COLO829 (cell line): Measurements from ENCODE around the gene CHRNG.

Experiments used
- DNase-seq: peaks from one replicate; pipeline ENCODE4 v3.0.0; 2012; ENCODE audit warnings: low spot score

The CHRNG gene, protein sequence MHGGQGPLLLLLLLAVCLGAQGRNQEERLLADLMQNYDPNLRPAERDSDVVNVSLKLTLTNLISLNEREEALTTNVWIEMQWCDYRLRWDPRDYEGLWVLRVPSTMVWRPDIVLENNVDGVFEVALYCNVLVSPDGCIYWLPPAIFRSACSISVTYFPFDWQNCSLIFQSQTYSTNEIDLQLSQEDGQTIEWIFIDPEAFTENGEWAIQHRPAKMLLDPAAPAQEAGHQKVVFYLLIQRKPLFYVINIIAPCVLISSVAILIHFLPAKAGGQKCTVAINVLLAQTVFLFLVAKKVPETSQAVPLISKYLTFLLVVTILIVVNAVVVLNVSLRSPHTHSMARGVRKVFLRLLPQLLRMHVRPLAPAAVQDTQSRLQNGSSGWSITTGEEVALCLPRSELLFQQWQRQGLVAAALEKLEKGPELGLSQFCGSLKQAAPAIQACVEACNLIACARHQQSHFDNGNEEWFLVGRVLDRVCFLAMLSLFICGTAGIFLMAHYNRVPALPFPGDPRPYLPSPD

DNA sequence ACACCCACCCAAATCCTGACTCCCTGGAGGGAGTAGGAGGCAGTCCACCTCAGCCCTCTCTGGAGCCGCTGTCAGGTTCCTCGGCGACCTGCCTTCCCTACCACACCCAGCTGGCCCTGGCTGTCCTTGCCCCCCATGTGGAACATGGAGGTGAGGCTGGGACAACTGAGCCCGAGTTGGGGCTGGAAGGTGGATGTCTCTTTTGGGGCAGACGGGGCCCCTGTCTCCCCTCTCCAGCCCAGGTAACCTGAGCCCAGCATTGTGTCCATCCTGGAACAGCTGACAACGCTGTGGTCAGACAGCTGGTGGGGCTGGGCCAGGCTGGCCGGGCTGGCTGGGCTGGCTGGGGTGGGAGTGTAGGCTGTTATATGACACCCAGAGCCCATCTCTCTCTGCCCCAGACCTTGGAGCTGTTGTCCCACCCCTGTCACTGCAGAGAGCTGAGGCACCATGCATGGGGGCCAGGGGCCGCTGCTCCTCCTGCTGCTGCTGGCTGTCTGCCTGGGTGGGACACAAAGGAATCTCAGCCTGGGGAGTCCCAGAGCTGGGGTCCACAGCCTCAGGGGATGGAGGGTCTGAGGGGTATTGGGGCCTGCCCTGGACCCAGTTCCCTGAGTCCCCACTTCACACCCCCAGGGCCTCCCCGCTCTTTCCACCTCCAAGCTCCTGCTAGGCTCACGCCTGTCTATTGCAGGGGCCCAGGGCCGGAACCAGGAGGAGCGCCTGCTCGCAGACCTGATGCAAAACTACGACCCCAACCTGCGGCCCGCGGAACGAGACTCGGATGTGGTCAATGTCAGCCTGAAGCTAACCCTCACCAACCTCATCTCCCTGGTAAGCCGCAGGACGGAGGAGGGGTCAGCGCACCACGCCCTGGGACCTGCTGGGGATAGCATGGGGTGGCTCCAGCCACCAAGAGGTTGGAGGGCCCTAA is at the start of gene CHRNG:
TSS of gene CHRNG (plus strand) at position 395 of the 934 bp plus-strand sequence. CDS start at position 451, 56 bp downstream.
- no peak for DNase-seq

DNA sequence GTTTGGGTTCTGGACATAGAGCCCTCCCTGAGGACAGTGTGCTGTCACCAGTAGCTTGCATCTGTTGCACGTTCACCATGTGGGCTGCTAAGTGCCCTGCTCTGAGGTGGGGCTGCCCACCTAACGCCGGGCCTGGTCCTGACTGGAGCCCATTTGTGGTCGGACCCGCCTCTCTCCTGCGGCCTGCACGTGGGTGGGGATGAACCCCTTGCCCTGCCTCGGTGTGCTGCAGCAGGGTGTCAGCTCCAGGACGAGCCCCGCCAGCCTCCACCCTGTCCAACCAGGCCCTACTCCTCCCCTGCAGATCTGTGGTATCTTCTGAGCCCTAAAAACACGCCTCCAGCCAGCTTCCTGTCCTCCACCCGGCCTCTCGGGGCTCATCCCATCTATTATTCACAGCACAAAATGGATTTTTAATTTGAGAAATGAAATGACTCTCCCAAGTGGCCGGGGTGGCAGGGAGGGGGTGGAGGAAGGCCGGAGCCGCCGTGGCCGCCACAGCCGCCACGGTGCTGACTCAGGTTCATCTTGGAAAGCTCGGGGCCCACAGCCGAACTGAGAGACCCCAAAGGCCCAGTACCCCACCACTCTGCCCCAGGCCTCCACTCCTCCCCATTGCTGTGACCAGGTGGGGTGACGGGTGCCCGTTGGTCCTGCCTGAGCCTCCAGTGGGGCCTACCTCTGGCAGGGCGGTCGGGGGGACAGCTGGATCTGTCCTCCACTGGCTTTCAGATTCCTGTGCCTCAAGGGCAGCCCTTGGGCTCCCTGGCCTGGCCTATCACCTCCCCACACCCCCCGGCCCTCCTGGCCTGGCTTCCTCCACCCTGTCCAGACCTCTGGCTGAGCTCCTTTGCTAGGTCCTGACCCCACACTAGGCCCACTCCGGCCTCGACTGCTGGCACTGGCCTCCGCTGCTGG is 49.0 kb upstream of the CHRNG start:
- DNase-seq, result no peak

DNA sequence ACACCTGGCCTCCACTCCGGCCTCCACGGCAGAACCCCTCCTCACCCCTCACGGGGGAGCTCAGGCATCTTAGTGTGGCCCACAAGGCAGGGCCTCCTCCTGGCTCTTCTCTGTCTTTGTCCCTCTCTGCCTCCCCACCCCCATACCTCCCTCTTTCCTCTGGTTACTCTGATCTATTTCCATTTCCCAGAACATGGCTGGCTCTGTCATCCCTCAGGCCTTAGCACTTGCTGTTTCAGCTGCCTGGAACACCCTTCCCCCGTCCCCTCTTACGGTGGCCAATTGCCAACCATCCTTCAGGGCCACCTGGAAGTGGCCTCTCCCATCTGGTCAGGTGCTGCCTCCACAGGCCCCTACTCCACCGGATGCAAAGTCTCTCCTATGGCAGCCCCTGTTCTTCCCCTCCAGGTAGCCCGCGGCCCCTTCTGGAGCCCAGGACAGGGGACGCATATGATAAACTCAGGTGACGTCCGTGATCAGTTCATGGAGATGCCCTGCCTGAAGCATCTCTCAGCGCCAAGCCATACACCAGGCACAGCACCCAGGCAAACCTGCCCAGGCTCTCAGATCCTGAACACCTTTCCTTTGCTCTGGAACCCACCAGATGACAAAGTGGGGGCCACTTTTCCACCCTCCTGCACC is 48.2 kb upstream of the CHRNG start:
- no peak for DNase-seq

DNA sequence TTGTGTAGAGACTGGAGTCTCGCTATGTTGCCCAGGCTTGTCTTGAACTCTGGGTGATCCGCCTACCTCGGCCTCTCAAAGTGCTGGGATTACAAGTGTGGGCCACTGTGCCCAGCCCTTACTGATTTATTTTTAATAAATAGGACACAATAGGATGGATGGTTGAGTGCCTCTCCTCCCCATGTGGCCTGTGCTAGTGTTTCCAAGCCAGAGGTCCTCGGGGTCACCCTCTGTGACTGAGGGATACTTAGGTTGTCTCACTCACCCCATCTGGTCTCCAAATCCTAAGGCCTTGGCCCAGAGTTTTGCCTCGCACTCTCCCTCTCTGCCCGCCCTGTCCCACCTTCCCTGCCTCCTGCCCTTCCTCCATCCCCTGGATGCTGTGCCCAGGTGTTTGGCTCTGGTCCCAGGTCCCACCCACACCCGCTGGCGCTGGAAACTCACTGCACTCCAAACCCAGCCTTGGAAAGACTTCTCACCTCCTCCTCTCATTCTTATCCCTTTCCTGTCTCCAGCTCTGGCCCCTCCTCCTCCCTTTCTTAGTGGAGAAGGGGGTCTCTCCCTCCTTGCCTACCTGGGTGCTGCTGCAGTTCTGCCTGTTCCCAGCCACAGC is 47.1 kb upstream of the CHRNG start:
- DNase-seq, result no peak

DNA sequence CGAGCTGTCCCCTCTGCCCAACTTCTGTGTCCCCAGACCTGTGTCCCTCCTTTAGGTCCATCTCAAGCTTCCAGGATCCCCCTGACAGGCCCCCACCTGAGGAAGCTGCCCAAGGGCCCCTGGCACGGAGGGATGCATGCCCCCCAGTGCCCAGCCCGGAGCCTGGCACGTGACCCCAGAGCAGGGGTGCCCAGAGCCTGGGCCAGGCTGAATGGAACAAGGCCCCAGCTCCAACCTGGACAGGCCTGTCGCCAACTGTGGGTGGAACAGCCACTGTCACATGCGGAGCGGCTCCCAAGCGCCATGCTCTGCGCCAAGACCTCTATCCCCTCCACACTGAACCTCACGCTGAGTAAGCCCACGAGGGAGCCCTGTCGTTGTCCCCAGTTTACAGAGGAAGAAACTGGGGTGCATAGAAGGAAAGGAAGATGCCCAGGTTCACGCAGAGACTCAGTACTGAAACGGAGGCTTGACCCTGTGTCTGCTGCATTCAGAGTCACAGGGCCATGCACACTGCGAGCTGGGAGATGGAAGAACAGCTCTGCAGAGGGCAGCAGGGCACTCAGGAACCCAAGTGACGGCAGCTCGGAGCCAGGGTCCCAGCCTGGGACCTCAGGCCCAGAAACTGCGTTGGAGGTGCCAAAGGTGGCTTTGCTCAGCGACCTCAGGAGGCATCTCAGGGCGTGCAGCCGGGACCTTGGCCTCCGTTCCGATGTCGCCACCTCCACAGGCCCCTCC is 46.4 kb upstream of the CHRNG start:
- no peak for DNase-seq

DNA sequence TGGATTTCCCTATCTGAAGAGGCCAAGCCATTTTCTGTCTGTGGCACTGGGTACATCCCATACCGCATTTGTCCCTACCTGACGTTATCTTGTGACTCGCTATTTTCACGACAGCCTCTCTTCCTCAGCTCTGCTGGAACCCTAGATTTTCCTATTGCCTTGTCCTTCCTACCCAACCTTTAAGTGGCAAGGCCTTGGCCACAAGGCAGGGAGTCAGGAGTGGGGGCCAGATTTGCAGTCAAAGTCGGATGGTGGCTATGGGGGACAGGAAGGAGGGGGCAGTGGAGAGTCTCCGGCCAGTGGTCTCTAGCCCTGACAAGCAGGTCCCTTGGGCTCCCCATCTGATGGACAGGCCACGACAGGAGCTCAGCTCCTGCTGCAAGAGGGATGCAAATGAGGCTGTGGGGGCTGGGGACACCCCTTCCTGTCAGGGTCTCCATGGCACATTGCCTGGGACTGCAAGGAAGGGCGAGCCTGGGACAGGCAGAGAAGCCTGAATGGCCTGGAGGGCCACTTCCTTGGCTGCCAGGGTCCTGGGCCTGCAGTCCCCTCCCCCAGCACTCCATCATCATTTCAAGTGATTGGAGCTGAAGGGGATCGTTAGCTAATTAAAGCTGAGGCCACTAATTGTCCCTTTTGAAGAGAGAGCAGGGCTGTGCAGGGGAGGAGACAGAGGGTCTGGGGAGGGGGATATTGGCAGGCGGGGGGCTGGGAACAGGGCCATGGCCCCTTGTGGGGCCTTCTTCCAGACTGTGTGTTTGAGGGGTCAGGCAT is 45.6 kb upstream of the CHRNG start:
- no peak for DNase-seq

DNA sequence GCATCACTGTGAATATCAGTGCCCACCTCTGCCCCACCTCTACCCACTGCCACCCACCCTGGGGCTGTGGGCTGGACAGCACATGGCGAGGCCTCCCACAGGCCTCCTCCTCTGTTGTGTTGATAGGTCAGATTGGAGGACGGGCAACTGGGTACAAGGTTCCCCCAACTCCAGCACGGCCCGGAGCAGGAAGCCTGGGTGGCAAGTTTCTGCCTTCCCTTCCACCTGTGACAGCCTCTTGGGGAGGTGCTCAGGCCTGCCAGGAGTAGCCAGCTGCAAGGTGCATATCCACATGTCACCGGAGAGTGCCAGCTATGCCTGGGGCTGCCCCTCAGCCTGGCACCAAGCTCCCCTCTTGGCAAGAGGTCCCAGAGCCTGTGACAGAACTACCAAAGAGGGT is 45.0 kb upstream of the CHRNG start:
- DNase-seq, result no peak

DNA sequence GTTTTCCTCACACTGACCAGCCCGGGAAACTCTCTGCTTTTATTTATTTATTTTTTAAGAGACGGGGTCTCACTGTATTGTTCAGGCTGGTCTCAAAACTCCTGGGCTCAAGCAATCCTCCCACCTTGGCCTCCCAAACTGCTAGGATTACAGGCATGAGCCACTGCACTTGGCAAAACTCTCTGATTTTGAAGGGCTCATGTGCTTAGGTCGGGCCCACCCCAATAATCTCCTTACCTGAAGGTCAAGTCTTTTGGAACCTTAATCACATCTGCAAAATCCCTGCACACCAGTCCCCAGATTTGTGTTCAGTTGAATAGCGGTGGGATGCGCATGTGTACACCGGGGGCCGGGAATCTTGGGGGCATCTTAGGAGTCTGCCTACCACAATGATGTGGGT is 44.2 kb upstream of the CHRNG start:
- DNase-seq, result no peak

DNA sequence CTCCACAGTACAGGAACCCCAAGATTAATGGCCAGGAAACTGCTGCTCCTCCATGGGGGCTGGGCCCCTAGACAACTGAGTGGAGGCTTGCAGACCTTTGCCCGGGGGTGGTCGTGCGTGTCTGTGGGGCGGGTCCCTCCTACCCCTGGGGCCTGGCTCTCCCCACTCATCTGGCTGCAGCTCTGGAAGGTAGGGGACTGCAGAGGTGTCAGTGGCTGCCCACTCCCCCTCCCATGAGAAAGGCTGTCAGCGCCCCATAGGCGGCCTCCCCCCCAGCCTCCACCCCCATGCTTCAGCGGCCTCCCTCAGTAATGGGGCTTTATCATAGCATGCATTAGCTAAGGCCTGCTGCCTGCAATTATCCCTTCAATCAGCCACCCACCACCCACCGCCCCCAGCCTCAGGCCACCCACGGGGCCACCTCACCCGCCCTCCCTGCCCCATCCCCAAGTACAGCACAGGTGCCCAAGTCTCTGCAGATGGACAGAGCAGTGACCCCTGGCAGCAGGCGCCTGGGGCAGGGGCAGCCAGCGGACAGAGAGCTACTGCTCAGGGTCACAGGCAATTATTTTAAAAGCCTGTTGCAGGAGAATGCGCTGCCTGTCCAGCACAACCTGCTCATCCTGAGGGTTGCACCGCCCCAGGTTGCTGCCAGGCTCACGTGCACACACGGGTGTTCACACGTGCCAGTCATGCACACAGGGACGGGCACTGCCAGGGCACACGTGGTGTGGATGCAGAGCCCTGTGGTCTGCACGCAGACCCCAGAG is 42.8 kb upstream of the CHRNG start:
- no peak for DNase-seq

DNA sequence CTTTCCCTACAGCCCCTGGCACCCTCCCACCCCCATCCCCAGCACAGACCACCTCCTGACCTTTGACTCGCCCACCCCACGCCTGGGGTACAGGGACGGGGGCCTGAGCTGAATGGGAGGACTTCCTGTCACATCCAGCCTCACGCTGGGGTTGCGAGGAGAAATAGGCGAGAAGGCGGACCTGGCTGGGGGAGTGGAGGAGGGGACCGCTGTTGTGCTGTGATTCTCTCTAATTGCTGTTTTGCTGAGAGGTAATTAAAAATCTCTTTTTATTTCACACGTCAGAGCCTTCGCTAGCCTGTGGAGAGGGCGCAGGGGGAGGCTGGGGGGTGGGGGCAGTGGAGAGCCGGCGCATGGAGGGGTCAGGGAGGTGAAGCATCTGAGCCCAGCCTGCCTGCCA is 42.1 kb upstream of the CHRNG start:
- DNase-seq, result no peak

DNA sequence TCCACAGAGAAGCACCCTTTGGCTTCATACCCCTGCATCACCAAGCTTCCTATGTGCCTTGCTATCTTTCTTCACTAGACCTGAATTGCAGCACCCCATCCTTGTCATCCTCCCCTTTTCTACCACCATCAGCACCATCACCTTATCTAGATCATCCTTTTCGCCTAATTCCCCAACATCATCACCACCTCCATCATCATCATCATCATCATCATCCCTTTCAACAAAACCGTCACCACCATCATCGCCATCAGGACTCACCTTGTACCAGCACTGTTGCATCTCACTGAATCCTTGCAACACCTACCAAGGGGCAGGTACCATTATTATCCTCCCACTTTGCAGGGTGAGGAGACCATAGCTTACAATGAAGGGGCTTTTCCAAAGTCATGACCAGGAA is 41.0 kb upstream of the CHRNG start:
- no peak for DNase-seq

DNA sequence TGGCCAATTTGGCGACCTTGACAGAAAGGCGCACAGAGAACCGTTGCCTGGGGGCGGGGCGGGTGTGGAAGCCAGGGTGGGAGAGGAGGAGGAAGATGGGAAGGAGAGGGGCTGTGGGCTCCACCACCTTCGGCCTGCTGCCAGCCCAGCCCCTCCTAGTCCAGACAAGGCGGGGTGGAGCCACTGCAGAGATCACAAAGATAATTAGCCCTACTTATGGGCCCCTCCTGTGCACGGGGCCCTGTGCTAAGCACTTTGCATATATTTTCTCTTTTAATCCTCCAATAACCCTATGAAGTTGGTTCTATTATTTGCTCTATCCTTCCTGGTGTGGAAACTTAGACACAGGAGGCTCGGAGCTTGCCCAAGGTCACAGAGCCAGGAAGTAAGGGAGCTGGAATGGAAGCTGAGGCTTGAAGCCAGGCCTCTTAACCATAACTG is 38.1 kb upstream of the CHRNG start:
- DNase-seq, result no peak

DNA sequence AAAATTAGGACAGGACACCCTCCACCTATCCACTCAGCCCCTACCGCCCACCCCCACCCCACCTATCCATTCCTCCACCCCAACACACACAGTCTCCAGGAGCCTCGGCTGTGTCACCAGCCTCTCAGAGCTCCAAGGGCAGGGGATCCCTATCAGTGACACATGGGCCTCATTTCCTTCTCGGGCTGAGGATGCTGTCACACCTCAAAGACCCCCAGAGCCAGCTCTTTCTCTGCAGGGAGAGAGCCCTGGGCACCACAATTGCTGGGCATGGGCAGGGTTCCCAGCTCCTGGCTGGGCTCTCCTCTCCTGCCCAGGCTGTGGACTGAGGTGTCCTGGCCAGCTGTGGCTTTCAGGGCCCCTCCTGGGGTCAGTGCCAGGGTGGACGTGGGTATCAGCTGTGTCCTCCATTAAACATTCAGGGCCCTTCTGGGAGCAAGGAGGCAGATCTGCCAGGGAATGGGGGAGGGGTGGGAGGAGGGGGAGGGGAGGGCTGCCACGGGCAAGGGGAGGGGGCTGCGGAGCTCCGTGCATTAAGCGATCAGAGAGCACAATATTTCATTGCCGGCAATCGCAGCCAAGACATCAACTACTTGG is 37.6 kb upstream of the CHRNG start:
- DNase-seq, result no peak

DNA sequence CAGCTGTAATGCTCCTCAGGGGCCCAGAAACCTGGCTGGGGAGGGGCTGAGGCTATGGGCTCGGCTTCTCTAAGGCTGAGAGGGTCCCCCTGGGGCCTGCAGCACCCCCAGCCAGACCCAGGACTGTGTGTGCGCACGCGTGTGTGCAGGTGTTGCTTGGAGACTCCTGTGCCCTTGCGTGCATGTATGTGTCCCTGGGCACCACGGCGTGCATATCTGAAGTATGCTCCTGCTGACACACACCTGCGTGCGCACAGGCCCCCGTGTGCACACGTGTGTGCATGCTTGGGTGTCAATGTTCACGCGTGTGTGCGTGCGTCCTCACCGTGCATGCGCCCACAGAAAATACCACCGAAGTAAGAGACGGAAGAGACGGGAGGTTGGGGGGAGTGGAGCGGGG is 37.0 kb upstream of the CHRNG start:
- DNase-seq, result no peak

DNA sequence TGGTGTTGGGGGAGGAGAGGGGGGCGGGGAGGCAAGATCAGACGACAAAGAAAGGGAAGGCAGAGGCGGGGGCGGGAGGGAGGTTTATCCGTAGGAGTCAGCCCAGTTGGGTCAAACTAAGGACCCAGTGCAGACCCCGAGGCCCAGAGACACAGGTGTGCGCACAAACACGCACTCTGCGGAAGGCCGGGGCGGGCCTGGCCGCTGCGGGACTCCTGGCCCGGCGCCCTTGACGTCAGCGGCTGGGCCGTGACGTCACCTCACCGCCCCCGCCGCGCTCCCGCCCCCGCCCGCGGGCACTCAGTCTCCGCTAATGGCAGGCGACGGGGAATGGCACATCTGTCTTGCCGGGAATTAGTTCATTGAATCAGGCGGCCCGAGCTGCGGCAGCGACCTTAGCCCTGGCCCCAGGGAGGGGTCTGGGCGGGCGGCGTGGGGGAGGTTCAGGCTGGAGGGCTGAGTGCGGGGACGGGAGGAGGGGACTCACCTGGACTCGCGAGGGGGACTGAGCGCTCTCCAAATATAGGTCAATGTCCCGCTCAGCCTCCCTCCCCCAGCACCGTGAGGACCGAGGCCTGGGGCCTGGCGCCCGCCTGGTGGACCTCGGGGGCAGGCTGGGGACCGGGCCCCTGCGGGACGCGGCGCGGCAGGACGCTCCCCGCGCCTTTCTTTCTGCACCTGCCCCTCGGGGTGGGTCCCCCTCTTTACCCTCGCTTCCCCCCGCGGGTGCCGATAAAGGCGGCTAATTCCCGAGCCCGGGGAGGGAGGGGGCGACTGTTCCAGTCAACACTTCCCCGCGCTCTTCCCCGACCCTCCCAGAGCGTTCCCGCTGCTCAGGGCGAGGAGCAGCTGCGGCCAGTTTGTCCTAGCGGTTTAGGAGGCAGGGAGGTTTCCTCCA is 36.3 kb upstream of the CHRNG start:
- peak; percentile 18 for DNase-seq

DNA sequence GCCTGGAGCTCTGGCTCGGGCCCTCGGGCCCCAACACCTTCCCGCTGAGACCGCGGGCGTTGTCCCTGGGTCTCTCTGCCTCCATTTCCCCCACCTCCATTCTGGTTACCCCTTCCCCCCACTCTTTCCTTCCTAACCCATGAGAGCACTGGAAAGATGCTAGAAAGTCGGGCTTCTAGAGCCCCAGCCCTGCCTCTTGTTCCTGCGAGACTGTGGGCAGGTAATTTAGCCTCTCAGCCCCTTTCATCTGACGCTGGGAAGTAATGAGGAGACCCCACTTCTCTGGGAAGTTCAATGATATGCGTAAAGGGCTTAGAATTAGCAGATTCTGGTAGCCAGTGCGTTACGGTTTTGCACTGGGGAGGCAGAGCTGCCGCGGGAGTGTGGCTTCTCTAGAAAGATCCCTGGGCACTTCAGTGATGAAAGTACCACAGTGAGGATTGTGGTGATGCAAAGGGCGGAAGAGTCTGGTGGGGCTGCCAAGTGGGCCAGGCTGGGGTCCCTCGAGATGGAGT is 35.6 kb upstream of the CHRNG start:
- no peak for DNase-seq

DNA sequence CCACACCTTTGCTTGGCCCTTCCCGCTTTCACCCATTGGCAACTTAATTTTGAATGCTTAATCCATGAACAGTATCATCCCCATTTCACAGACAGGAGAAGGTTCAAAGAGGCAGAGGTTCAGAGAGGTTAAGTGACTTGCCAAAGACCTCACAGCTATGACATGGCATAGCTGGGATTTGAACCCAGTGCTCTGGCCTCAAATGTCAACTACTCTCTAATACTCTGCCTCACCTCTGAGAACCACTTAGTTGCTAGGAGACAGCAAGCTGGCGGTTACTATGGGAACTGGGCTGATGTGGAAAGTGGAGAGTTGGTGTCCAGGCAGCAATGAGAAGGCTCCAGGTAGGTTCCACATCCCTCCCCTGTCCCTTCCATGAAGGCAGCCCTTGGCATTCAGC is 35.1 kb upstream of the CHRNG start:
- DNase-seq, result no peak
